HL-60 (cell line): Measurements from ENCODE around the gene GPX3.

Experiments used
- GABPA ChIP-seq: IDR thresholded peaks from 2 replicates; pipeline ENCODE4 v1.6.1; 2012; ENCODE audit warnings: low read depth
- POLR2AphosphoS5 ChIP-seq: IDR thresholded peaks from 2 replicates; pipeline ENCODE4 v1.6.1; 2012; ENCODE audit warnings: low read depth
- TF ChIP-seq, protein P1 (sequence below): IDR thresholded peaks from one replicate; pipeline ENCODE4 v1.5.1; 2011; ENCODE audit warnings: low read length, control low read depth, inconsistent platforms; ENCODE audit not compliant: insufficient read depth

DNA sequence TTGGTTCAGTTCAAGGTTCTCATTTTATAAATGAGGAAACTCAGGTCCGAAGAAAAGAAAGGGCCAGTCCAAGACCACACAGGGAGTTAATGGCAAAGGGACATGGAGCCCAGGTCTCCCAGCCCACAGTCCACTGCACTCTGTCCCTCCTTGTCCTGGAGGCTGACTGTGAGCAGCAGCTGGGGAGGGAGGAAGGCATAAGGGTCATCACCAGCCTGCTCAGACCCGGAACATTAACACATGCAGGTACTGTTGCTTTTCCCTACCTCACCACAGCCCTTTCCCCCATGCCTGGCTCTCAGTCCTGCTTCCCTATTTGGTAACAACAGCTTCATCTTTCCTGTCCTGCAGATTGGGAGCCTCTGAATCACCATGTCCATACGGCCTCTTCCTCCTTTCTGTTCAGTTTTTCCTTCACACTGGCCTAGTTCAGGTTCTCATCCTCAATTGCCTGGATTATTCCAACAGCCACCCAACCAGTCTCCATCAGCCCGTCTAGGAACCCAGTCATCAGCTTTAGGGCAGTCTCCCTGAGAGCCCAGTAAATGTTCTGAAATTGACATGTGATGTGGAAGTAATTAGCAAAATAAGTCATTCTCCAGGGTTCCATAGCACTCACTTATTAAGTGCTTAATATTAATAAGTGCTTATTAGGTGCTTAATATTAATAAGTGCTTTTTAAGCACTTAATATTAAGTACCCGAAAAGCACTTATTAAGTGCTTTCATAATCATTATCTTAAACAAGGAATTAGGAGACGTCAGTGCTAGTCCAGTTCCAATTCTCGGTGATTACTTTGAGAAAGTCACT lies 4.3 kb downstream of the GPX3 start:
- TF ChIP-seq, protein P1, sequence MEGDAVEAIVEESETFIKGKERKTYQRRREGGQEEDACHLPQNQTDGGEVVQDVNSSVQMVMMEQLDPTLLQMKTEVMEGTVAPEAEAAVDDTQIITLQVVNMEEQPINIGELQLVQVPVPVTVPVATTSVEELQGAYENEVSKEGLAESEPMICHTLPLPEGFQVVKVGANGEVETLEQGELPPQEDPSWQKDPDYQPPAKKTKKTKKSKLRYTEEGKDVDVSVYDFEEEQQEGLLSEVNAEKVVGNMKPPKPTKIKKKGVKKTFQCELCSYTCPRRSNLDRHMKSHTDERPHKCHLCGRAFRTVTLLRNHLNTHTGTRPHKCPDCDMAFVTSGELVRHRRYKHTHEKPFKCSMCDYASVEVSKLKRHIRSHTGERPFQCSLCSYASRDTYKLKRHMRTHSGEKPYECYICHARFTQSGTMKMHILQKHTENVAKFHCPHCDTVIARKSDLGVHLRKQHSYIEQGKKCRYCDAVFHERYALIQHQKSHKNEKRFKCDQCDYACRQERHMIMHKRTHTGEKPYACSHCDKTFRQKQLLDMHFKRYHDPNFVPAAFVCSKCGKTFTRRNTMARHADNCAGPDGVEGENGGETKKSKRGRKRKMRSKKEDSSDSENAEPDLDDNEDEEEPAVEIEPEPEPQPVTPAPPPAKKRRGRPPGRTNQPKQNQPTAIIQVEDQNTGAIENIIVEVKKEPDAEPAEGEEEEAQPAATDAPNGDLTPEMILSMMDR = no peak
- TF ChIP-seq POLR2AphosphoS5 = no peak
- TF ChIP-seq GABPA = no peak
